Peyer's patch (tissue), 4 donors: ENCODE data around the gene RETREG2. TPM values are rescaled to one million over a fixed set of nuclear protein-coding genes. Genes with fewer than 3 reads are reported as not detected.

ENCODE experiments used
- DNase-seq, 3 donors: peaks; one replicate each; pipeline ENCODE4 v3.0.0-alpha.2; 2017 to 2019
- H3K27ac ChIP-seq, 4 donors: fragments of 200-600 bp; sonication (generic); one replicate each; pipeline ENCODE4 v1.5.1; 2016 to 2019
- H3K27me3 ChIP-seq, 2 donors: fragments of 200-600 bp; sonication (generic); one replicate each; pipeline ENCODE4 v1.5.1; 2019
- H3K36me3 ChIP-seq, 3 donors: fragments of 200-600 bp; sonication (generic); one replicate each; pipeline ENCODE4 v1.5.1; 2016 to 2019
- H3K4me1 ChIP-seq, 4 donors: fragments of 200-600 bp; sonication (generic); one replicate each; pipeline ENCODE4 v1.5.1; 2016 to 2019
- H3K4me3 ChIP-seq, 4 donors: fragments of 200-600 bp; sonication (generic); 1 replicate in 3 of 4; 2 replicates in 1 of 4; pipeline ENCODE4 v1.5.1; 2016 to 2019; ENCODE audit warnings: mild to moderate bottlenecking in 1 of 4
- H3K9me3 ChIP-seq, 4 donors: fragments of 200-600 bp; sonication (generic); one replicate each; pipeline ENCODE4 v1.5.1; 2016 to 2019; ENCODE audit warnings: mild to moderate bottlenecking in 1 of 4
- CTCF ChIP-seq, 6 experiments: fragments of 450-650 bp in 4 of 6; fragments of 200-600 bp in 2 of 6; sonication (generic) in 1 of 6; IDR thresholded peaks; one replicate each; pipeline ENCODE4 v1.5.1; 2017 to 2019; ENCODE audit warnings: antibody characterized with exemption in 6 of 6, mild to moderate bottlenecking in 3 of 6, moderate library complexity in 1 of 6
- POLR2A ChIP-seq, 2 donors: fragments of 450-650 bp; IDR thresholded peaks; one replicate each; pipeline ENCODE4 v1.5.1; 2017; ENCODE audit warnings: antibody characterized with exemption in 2 of 2, mild to moderate bottlenecking in 2 of 2, moderate library complexity in 2 of 2
- total RNA-seq, 4 donors: library from RNA; depleted of rRNA; stranded (reverse); fragments of >200 nt; gene quantifications; one replicate each; pipeline ENCODE4 v1.1.0, GENCODE V29; 2016

RETREG2 gene
- total RNA-seq = 10 to 100 TPM; 44.6 to 80.3 (median 76.2) TPM

GRCh38 chr2:219177552-219178376 lies at the start of gene RETREG2:
Gene RETREG2, plus strand, starts transcription at chr2:219178275. Its CDS starts 78 bp downstream, at chr2:219178353.
- no peaks in the 10 kb centered on the region for H3K27me3 ChIP-seq
- no peaks in the 10 kb centered on the region for H3K9me3 ChIP-seq
- H3K4me1 ChIP-seq = peaks cover 3 to 39% (median 6%) of the 10 kb centered on the region in 4 donors
- TF ChIP-seq CTCF (IDR thresholded peaks at IDR 0.05) (peak; percentile 3 to 61 (median 36)), POLR2A (IDR thresholded peaks at IDR 0.05) (peak; percentile 95 to 98)
- peak within 1 kb of the TSS; percentile 70 to 100 (median 74) for H3K4me3 ChIP-seq
- H3K36me3 ChIP-seq = peaks cover 0 to 59% (median 0%) of the 10 kb centered on the region in 3 donors
- H3K27ac ChIP-seq = peak within 1 kb of the TSS; percentile 93 to 96 (median 95)
- DNase-seq = peak; percentile 83 to 96 (median 94)

- TF ChIP-seq CTCF (IDR thresholded peaks at IDR 0.05) (no peak), POLR2A (IDR thresholded peaks at IDR 0.05) (no peak)
- Histone ChIP-seq H3K4me1 (peaks cover 0 to 20% (median 7%) of the 10 kb centered on the region in 4 donors), H3K4me3 (no peak overlapping the region), H3K9me3 (no peaks in the 10 kb centered on the region), H3K27ac (peak overlapping the region in 2 of 4 donors; percentile 90 to 96), H3K36me3 (no peaks in the 10 kb centered on the region), H3K27me3 (no peaks in the 10 kb centered on the region)
- no peak for DNase-seq
These were observed 49.7 kb upstream of the RETREG2 start for GRCh38 chr2:219128396-219128795.

GRCh38 chr2:219129589-219129988 lies 48.5 kb upstream of the RETREG2 start:
- H3K9me3 ChIP-seq = no peaks in the 10 kb centered on the region

GRCh38 chr2:219131327-219131726 lies 46.7 kb upstream of the RETREG2 start:
- no peak for DNase-seq
- no peaks in the 10 kb centered on the region for H3K36me3 ChIP-seq
- H3K4me1 ChIP-seq = peaks cover 0 to 8% (median 3%) of the 10 kb centered on the region in 4 donors
- no peak overlapping the region for H3K4me3 ChIP-seq
- no peaks in the 10 kb centered on the region for H3K27me3 ChIP-seq
- TF ChIP-seq CTCF (IDR thresholded peaks at IDR 0.05) (no peak), POLR2A (IDR thresholded peaks at IDR 0.05) (no peak)
- no peak overlapping the region for H3K27ac ChIP-seq
- H3K9me3 ChIP-seq = no peaks in the 10 kb centered on the region

More at GRCh38 chr2:219129589-219129988, 48.5 kb upstream of the RETREG2 start:
- Histone ChIP-seq H3K4me3 (no peak overlapping the region), H3K36me3 (no peaks in the 10 kb centered on the region), H3K4me1 (peaks cover 0 to 20% (median 7%) of the 10 kb centered on the region in 4 donors), H3K27ac (no peak overlapping the region), H3K27me3 (no peaks in the 10 kb centered on the region)
- TF ChIP-seq CTCF (IDR thresholded peaks at IDR 0.05) (no peak), POLR2A (IDR thresholded peaks at IDR 0.05) (no peak)
- DNase-seq = no peak

- Histone ChIP-seq H3K4me3 (no peak overlapping the region), H3K4me1 (peaks cover 0 to 5% (median 2%) of the 10 kb centered on the region in 4 donors), H3K27me3 (no peaks in the 10 kb centered on the region), H3K36me3 (no peaks in the 10 kb centered on the region), H3K9me3 (no peaks in the 10 kb centered on the region), H3K27ac (no peak overlapping the region)
- TF ChIP-seq POLR2A (IDR thresholded peaks at IDR 0.05) (no peak), CTCF (IDR thresholded peaks at IDR 0.05) (no peak)
- no peak for DNase-seq
These were observed 46.3 kb upstream of the RETREG2 start for GRCh38 chr2:219131744-219132143.
